RCC 7860 (cell line): ENCODE data around the gene CNTFR.
"Not testable (repeated sequence)": the region's sequence is repeated elsewhere in the genome, so short reads cannot be mapped to it uniquely, and the experiment has no call there.

Experiments
- DNase-seq: peaks from one replicate; pipeline ENCODE4 v3.0.0-alpha.2; 2015; ENCODE audit warnings: low spot score
- FAIRE-seq: peaks from 2 replicates; lab custom pipeline; 2012; peaks lifted over from hg19 to GRCh38; lab: Jason Lieb, UNC

The CNTFR gene

GRCh38 chr9:34536685-34537084, 52.8 kb downstream of the CNTFR start:
- no peak for FAIRE-seq
- DNase-seq = no peak

- not testable (repeated sequence) for FAIRE-seq, DNase-seq
Observed at GRCh38 chr9:34532041-34532440, 57.5 kb downstream of the CNTFR start.

- no peak for FAIRE-seq
- DNase-seq = no peak
Observed at GRCh38 chr9:34526026-34526425, 63.5 kb downstream of the CNTFR start.

DNA sequence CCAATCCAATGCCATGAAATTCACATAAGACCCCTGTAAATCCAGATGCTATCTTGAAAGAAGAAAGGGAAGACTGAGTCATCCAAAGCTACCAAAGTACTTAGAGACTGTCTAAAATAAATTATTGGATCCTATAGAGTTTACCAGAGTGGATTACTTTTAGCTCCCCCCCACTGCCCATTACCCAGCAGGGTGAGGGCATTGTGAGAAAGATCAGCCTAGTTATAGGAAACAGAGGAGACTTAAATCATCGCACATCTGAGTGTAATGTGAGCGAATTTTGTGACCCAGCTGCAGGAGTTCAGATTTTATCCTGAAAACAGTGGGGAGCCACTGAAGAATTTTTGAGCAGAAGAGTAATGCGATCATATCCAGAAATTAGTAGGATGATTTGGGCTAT, 65.2 kb downstream of the CNTFR start:
- DNase-seq (no peak), FAIRE-seq (no peak)

DNA sequence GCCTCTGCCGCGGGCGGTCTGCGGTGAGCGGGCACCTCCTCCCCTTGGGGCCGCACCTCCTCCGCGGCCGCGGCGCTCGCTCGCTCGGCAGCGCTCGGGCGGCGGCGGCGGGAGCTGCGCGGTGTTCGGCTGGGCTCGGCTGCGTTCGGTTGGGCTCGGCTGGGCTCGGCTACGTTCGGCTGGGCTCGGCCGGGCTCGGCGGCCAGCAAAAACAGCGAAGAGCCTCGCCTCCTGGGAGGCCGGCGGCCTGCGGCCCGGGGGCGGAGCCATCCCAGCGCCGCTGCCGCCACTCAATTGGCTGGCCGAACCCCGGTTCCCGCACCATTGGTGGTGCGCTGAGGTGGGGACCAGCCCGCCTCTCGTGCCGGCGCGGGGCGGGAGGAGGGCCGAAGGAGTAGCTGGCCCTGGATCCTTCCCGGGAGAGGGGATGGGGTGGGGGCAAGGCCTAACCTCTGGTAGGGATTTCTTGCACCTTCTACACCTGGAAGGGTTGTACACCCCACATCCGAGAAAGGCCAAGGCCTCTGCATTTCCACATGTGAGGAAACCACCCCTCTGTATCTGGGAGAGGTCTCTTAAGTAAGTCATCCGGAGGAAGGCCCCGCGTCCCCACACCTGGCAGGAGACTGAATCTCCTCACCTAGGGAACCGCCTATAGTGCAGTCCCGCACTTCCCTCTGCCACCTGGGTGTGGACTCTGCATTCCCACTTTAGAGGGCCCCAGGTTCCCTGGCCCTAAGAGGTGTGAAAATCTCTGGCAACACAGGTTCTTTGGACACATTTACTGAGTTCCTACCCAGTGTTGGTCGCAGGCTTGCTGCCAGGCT, 66.3 kb downstream of the CNTFR start, which contains the start of gene ENHO:
ENHO (minus strand) TSS at position 20 of the 827 bp plus-strand sequence. CDS start 1,295 bp downstream, outside the sequence.
- DNase-seq = peak; percentile 70
- FAIRE-seq = no peak

- FAIRE-seq = no peak
Observed at GRCh38 chr9:34522091-34522887, 67.2 kb downstream of the CNTFR start.

GRCh38 chr9:34521406-34522045, 68.0 kb downstream of the CNTFR start:
- DNase-seq = no peak
- no peak for FAIRE-seq

More at GRCh38 chr9:34522091-34522887, 67.2 kb downstream of the CNTFR start:
- DNase-seq = no peak

- DNase-seq (no peak), FAIRE-seq (no peak)
Observed at GRCh38 chr9:34520505-34521385, 68.8 kb downstream of the CNTFR start.

GRCh38 chr9:34520096-34520495, 69.4 kb downstream of the CNTFR start:
- no peak for FAIRE-seq

DNA sequence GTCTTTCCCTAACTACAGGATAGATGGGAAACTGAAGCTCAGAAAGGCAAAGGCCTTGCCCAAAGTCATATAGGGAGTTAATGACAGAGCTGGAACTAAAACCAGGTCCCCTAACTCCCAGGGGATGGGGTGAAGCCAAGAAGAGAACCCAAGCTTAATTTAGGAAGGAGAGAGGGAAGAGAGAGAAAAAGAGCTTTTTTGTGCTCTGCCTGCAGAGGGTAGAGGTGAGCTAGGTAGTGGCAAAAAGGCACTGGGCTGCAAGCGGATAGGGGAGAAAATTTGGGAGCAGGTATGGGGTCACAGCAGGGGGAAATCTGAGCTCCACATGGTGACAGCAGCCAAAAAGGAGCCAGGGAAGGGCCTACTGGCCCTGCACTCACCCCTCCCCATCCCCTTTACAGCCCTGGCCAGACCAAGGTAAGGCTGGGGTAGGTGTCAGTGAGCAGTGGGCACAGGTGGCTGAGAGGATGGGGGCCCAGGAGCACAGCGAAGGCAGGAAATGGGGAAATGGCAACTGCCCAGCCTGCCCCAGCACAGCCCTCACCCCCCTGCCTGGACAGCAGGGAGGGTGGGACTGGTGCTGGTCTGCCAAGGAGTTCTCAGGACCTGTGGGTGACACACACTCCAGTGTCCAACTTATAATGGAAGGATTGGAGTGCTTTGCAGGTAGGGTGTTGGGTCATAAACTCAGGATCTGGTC, 70.1 kb downstream of the CNTFR start:
- DNase-seq (no peak), FAIRE-seq (no peak)

More at GRCh38 chr9:34520096-34520495, 69.4 kb downstream of the CNTFR start:
- DNase-seq = no peak

GRCh38 chr9:34518896-34519295, 70.6 kb downstream of the CNTFR start:
- DNase-seq (no peak), FAIRE-seq (no peak)

- no peak for FAIRE-seq
- no peak for DNase-seq
Observed at GRCh38 chr9:34518110-34518616, 71.4 kb downstream of the CNTFR start.

- no peak for DNase-seq
- FAIRE-seq = no peak
Observed at GRCh38 chr9:34517185-34517584, 72.3 kb downstream of the CNTFR start.

- FAIRE-seq (no peak), DNase-seq (no peak)
Observed at GRCh38 chr9:34515959-34516358, 73.6 kb downstream of the CNTFR start.

DNA sequence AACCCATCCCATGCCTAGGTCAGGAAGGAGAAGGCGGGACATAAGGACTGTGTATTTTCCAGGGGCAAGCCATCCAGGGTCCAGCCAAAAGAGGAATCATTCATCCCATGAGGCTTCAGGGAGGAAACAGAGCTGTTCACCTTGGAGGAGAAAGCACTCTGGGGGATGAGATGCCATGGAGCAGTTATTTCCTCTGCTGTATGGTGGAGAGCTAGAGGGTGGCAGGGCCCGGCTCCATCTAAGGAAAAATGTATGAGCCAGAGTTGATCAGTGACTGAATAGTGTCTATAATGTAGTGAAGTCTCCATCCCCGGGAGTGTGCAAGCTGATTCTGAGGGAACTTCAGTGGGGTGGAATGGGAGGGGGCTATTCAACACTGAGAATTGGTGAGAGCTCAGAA, 74.7 kb downstream of the CNTFR start:
- DNase-seq (no peak), FAIRE-seq (no peak)

DNA sequence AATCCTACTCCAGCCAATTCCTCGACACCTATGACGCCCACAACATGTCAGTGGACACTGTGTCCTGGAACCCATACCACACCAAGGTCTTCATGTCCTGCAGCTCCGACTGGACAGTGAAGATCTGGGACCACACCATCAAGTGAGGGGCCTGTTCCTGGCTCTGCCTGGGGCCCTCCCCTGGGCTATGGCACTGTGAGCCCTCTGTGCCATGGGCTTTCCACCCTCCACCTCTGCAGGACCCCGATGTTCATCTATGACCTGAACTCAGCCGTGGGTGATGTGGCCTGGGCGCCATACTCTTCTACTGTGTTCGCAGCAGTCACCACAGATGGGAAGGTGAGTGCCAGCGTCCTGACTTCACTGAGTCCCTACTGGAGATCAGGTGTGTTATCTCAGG, 75.1 kb downstream of the CNTFR start:
- no peak for FAIRE-seq
- no peak for DNase-seq

- FAIRE-seq (no peak), DNase-seq (no peak)
Observed at GRCh38 chr9:34513567-34514214, 75.8 kb downstream of the CNTFR start.

DNA sequence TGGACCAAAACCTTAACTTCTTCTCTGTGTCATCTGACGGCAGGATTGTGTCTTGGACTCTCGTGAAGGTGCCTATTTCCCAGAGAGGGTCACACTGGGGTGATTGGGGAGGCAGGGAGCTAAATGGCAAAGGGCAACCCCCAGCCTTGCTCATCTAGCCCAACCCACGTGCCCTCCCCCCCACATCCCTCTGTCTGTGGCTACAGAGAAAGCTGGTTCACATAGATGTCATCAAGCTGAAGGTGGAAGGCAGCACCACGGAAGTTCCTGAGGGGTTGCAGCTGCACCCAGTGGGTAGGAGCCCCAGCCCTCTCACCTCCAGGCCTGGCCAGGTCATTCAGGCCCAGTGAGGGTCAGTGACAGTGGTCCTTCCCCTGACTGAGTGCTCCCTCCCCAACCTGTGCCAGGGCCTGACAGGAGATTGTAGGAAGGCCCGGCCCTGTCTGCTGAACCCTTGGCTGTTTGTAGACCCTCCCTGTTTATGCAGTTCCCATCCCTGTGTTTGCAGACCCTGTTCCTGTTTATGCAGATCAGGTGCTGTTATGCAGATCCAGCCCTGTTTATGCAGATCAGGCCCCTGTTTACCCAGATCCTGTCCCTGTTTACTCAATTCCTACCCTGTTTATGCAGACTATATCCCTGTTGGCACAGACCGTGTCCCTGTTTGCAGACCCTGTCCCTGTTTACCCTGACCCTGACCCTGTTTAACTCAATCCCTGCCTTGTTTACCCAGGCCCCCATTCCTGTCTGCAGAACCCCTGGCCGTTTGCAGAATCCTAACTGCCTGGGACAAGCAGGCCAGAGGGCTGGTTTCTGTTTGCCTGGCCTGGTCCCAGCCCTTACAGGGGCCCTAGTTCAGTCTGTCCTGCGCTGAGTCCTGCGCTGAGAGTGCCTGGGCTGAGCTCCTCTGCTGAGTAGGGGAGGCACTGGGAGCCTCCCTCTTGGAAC, 77.1 kb downstream of the CNTFR start:
- no peak for FAIRE-seq
- DNase-seq = no peak
